ENCODE measurements around the gene RCSD1. TPM values are rescaled to one million over a fixed set of nuclear protein-coding genes. Genes with fewer than 3 reads are reported as not detected.
A peak's percentile ranks its signal among the peaks of the same experiment; 100 is the strongest.
"Not testable (repeated sequence)": the region's sequence is repeated elsewhere in the genome, so short reads cannot be mapped to it uniquely, and the experiment has no call there.

RCSD1 gene
- total RNA-seq, 4 donors from 2014 or later = 0.34 to 3.5 (median 2.0) TPM

DNA sequence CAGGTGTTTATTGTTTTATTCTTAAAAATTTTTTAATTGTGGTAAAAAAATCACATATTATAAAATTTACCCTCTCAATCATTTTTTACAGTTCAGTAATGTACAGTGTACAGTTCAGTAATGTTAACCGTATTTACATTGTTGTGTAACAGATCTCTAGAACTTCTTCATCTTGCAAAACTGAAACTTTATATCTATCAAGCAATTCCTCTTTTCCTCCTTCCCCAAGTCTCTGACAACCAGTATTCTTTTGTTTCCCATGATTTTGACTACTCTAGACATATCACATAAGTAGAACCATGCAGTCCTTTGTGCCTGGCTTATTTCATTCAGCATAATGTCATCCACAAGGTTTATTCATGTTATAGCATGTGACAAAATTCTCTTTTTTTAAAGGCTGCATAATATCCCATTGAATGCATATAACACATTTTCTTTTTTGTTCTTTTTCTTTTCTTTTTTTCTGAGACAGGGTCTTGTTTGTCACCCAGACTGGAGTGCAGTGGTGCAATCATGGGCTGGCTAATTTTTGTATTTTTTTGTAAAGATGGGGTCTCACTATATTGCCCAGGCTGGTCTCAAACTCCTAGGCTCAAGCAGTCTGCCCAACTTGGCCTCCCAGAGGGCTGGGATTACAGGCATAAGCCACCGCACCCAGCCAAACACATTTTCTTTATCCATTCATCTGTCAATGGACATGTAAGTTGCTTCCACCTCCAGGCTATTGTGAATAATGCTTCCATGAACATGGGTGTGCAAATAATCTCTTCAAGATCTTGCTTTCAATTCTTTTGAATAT is 17.2 kb upstream of the RCSD1 start:
- Histone ChIP-seq H3K36me3 (no peaks in the 10 kb centered on the region), H3K27me3 (no peaks in the 10 kb centered on the region), H3K27ac (no peak overlapping the region), H3K4me3 (no peak overlapping the region), H3K9me3 (no peaks in the 10 kb centered on the region), H3K4me1 (peaks cover 13% of the 10 kb centered on the region)
- TF ChIP-seq POLR2A (IDR thresholded peaks at IDR 0.05) (no peak), POLR2AphosphoS5 (IDR thresholded peaks at IDR 0.05) (no peak), EP300 (IDR thresholded peaks at IDR 0.05) (no peak)
- TF ChIP-seq, protein P1, sequence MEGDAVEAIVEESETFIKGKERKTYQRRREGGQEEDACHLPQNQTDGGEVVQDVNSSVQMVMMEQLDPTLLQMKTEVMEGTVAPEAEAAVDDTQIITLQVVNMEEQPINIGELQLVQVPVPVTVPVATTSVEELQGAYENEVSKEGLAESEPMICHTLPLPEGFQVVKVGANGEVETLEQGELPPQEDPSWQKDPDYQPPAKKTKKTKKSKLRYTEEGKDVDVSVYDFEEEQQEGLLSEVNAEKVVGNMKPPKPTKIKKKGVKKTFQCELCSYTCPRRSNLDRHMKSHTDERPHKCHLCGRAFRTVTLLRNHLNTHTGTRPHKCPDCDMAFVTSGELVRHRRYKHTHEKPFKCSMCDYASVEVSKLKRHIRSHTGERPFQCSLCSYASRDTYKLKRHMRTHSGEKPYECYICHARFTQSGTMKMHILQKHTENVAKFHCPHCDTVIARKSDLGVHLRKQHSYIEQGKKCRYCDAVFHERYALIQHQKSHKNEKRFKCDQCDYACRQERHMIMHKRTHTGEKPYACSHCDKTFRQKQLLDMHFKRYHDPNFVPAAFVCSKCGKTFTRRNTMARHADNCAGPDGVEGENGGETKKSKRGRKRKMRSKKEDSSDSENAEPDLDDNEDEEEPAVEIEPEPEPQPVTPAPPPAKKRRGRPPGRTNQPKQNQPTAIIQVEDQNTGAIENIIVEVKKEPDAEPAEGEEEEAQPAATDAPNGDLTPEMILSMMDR (IDR thresholded peaks at IDR 0.05) = no peak
- WGBS = 79% methylated on average over 2 of the region's 2 CpGs
- no peak for DNase-seq (ENCODE audit: low spot score in 2 of 2)

DNA sequence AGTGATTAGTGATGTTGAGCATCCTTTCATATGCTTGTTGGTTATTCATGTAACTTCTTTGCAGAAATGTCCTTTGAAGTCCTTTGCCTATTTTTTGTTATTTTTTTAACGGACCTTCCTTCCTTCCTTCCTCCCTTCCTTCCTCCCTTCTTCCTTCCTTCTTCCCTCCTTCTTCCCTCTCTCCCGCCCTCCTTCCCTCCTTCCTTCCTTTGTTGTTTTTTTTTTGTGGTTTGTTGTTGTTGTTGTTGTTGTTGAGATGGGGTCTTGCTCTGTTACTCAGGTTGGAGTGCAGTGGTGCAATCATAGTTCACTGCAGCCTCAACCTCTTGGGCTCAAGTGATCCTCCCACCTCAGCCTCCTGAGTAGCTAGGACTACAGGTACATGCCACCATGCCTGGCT is 16.0 kb upstream of the RCSD1 start:
- not testable (repeated sequence) for H3K9me3 ChIP-seq; DNase-seq (ENCODE audit: low spot score in 2 of 2); H3K36me3 ChIP-seq; H3K27me3 ChIP-seq; H3K27ac ChIP-seq; H3K4me3 ChIP-seq
- peaks cover 13% of the 10 kb centered on the region for H3K4me1 ChIP-seq
- WGBS = 81% methylated on average over 2 of the region's 2 CpGs

DNA sequence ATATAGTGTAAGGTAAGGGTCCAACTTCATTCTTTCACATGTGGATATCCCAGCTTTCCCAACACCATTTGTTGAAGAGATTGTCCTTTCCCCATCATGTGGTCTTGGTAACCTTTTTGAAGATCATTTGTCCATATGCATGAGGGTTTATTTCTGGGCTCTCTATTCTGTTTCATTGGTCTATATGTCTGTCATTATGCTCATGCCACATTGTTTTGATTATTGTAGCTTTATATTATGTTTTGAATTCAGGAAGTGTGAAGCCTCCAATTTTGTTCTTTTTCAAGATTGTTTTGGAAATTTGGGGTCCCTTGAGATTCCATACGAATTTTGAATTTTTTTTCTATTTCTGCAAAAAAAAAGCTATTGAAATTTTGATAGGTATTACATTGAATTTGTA is 15.2 kb upstream of the RCSD1 start:
- Histone ChIP-seq H3K4me1 (peaks cover 13% of the 10 kb centered on the region), H3K9me3 (no peaks in the 10 kb centered on the region), H3K36me3 (no peaks in the 10 kb centered on the region), H3K27me3 (no peaks in the 10 kb centered on the region), H3K27ac (no peak overlapping the region), H3K4me3 (no peak overlapping the region)
- TF ChIP-seq POLR2AphosphoS5 (IDR thresholded peaks at IDR 0.05) (no peak), POLR2A (IDR thresholded peaks at IDR 0.05) (no peak), EP300 (IDR thresholded peaks at IDR 0.05) (no peak)
- TF ChIP-seq, protein P1 (IDR thresholded peaks at IDR 0.05) = no peak
- DNase-seq (ENCODE audit: low spot score in 2 of 2) = no peak
- 86% methylated on average over 1 of the region's 1 CpG for WGBS

DNA sequence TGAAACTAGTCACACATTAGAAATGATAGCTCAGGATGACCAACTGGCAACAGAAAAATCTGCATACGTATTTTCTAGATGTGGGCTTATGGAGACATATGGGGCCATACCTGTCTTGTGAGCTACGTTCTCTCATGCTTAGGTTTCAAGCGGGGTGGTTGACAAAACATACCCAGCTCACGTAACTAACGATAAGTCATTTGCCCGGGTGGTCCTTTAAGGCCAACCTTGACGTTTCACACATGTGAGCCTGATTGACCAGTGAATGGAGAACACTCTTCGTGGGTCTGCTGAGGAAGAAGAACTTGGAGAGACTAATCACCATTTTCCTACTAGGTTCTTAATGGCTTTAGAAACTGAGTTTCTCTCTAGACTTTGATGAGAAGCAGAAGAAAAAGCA is 13.5 kb upstream of the RCSD1 start:
- TF ChIP-seq POLR2AphosphoS5 (IDR thresholded peaks at IDR 0.05) = no peak
- no peak for TF ChIP-seq EP300 (IDR thresholded peaks at IDR 0.05)
- TF ChIP-seq POLR2A (IDR thresholded peaks at IDR 0.05) = no peak
- TF ChIP-seq, protein P1 (IDR thresholded peaks at IDR 0.05) = no peak
- WGBS = 84% methylated on average over 8 of the region's 8 CpGs
- H3K9me3 ChIP-seq = no peaks in the 10 kb centered on the region
- H3K27me3 ChIP-seq = no peaks in the 10 kb centered on the region
- peaks cover 13% of the 10 kb centered on the region for H3K4me1 ChIP-seq
- H3K27ac ChIP-seq = peak overlapping the region; percentile 74
- H3K4me3 ChIP-seq = no peak overlapping the region
- no peaks in the 10 kb centered on the region for H3K36me3 ChIP-seq
- DNase-seq (ENCODE audit: low spot score in 2 of 2) = no peak

DNA sequence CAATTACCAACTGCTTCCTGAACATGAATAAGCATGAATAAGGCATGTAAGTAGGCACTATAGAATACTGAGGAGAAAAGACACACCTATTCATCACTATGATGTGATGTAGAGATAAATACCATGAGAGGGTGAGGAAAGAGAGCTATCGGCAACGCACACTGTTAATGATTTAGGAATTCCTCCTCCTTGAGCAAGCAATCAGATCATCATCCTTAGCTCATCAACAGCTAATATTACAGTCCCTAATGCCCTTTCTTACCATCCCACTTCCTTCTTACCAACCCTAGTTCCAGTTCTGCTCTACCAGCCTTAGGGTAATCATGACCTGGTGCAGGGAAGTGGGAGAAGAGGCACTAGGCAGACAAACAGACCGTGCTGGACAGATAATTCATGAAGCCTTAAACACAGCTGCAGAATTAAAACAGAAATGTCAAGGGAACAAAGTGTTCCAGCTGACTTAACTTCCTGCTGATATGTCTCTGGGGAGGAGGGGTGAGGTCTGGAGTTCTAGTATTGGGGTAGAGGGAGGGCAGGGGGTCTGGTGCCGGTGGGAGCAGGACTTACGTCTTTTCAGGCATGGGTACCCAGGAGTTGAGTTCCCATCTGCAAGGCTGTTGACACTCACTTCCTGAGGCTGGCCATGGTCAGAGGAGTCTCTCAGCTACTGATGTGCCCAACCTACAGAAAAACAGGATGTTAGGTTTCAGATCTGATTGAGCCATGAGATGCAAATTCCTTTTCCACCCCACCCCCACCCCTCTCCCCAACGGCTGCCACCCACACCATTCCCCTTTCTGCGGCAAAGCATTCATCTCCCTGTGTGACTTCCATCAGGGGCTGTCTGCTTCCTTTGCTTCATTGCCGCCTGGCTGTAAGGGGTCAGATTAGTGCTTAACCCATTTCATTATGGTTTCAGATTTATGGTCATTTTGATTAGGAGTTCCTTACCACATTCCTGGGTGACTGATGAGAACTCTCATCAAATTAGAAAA is 12.6 kb upstream of the RCSD1 start:
- WGBS = 30% methylated on average over 8 of the region's 8 CpGs
- Histone ChIP-seq H3K36me3 (no peaks in the 10 kb centered on the region), H3K9me3 (no peaks in the 10 kb centered on the region), H3K27ac (peak overlapping the region; percentile 74), H3K4me3 (no peak overlapping the region), H3K4me1 (peaks cover 13% of the 10 kb centered on the region), H3K27me3 (no peaks in the 10 kb centered on the region)
- TF ChIP-seq EP300 (IDR thresholded peaks at IDR 0.05) = no peak
- TF ChIP-seq, protein P1 (IDR thresholded peaks at IDR 0.05) = no peak
- TF ChIP-seq POLR2AphosphoS5 (IDR thresholded peaks at IDR 0.05) = no peak
- TF ChIP-seq POLR2A (IDR thresholded peaks at IDR 0.05) = no peak
- DNase-seq (ENCODE audit: low spot score in 2 of 2) = no peak
